GM23248 (cell line): ENCODE measurements around the gene CUX1. TPM values are rescaled to one million over a fixed set of nuclear protein-coding genes. Genes with fewer than 3 reads are reported as not detected.
A peak's percentile ranks its signal among the peaks of the same experiment; 100 is the strongest.
"Not testable (repeated sequence)": the region's sequence is repeated elsewhere in the genome, so short reads cannot be mapped to it uniquely, and the experiment has no call there.

Experiments used
- DNase-seq: peaks from one replicate; pipeline ENCODE4 v3.0.0-alpha.2; 2015
- H2AFZ ChIP-seq: fragments of 200-600 bp; sonication (generic); 2 replicates; pipeline ENCODE4 v1.6.1; 2016; ENCODE audit warnings: antibody characterized with exemption
- H3F3A ChIP-seq: fragments of 200-600 bp; sonication (generic); 2 replicates; pipeline ENCODE4 v1.6.1; 2016; ENCODE audit warnings: mild to moderate bottlenecking, antibody characterized with exemption, mixed run types; ENCODE audit not compliant: insufficient read depth
- H3K27ac ChIP-seq: fragments of 200-600 bp; sonication (generic); 2 replicates; pipeline ENCODE4 v1.5.1; 2016; ENCODE audit warnings: mild to moderate bottlenecking
- H3K27me3 ChIP-seq: fragments of 200-600 bp; sonication (generic); replicated peaks from 2 replicates; pipeline ENCODE4 v1.6.1; 2016; ENCODE audit warnings: mild to moderate bottlenecking; ENCODE audit not compliant: insufficient read depth
- H3K36me3 ChIP-seq: fragments of 200-600 bp; sonication (generic); 2 replicates; pipeline ENCODE4 v1.6.1; 2016; ENCODE audit warnings: low read depth, mild to moderate bottlenecking
- H3K4me1 ChIP-seq: fragments of 200-600 bp; sonication (generic); 2 replicates; pipeline ENCODE4 v1.6.1; 2016; ENCODE audit warnings: mild to moderate bottlenecking; ENCODE audit not compliant: insufficient read depth
- H3K4me2 ChIP-seq: fragments of 200-600 bp; sonication (generic); one replicate; pipeline ENCODE4 v1.6.1; 2016; ENCODE audit warnings: mild to moderate bottlenecking; ENCODE audit not compliant: unreplicated experiment
- H3K4me3 ChIP-seq: fragments of 200-600 bp; sonication (generic); 2 replicates; pipeline ENCODE4 v1.5.1; 2016; ENCODE audit warnings: mild to moderate bottlenecking
- H3K79me2 ChIP-seq: fragments of 200-600 bp; sonication (generic); 2 replicates; pipeline ENCODE4 v1.6.1; 2016; ENCODE audit warnings: mild to moderate bottlenecking; ENCODE audit not compliant: insufficient read depth
- H3K9ac ChIP-seq: fragments of 200-600 bp; sonication (generic); 2 replicates; pipeline ENCODE4 v1.6.1; 2016; ENCODE audit warnings: mild to moderate bottlenecking
- H3K9me2 ChIP-seq: fragments of 200-600 bp; sonication (generic); 2 replicates; pipeline ENCODE4 v1.6.1; 2016; ENCODE audit warnings: mixed run types, mild to moderate bottlenecking, moderate library complexity; ENCODE audit not compliant: insufficient read depth
- H3K9me3 ChIP-seq: fragments of 200-600 bp; sonication (generic); one replicate; pipeline ENCODE4 v1.6.1; 2017; ENCODE audit warnings: low read depth
- H4K20me1 ChIP-seq: fragments of 200-600 bp; sonication (generic); 2 replicates; pipeline ENCODE4 v1.6.0; 2016; ENCODE audit not compliant: insufficient read depth
- EZH2 ChIP-seq: fragments of 200-600 bp; sonication (generic); IDR thresholded peaks from 2 replicates; pipeline ENCODE4 v1.6.1; 2018; ENCODE audit warnings: antibody characterized with exemption, mild to moderate bottlenecking; ENCODE audit not compliant: insufficient read depth, poor library complexity, severe bottlenecking
- EZH2phosphoT487 ChIP-seq: fragments of 200-600 bp; sonication (generic); IDR thresholded peaks from 2 replicates; pipeline ENCODE4 v1.6.1; 2018; ENCODE audit warnings: antibody characterized with exemption, moderate library complexity, mild to moderate bottlenecking, low read depth; ENCODE audit not compliant: insufficient read depth
- WGBS, 2 experiments: methylation state at CpG; one replicate each; pipeline ENCODE4 v1.1.6; 2015 to 2017; ENCODE audit warnings: low lambda C conversion rate in 2 of 2, low coverage in 1 of 2; ENCODE audit errors: missing lambda C conversion rate in 2 of 2; 5-methylcytosine and 5-hydroxymethylcytosine counted together
- in situ Hi-C: fragments of 300-500 bp; cut with MboI; formaldehyde crosslinking; loops from 2 replicates; pipeline ENCODE4 v1.15.0; 2020
- polyA plus RNA-seq: library from polyadenylated mRNA; unstranded; fragments of >200 nt; fragmentation: Nextera tagmentation; extraction: Ambion mirVana; gene quantifications from 2 replicates; pipeline ENCODE4 v1.2.1, GENCODE V29; 2016
- total RNA-seq: library from RNA; depleted of rRNA; stranded (reverse); fragments of >200 nt; shearing (Covaris generic); gene quantifications from 2 replicates; pipeline ENCODE4 v1.2.3, GENCODE V29; 2014

The CUX1 gene
- total and polyA plus RNA-seq, 2 experiments from 2014 or later, result 30.2 to 34.9 TPM

DNA sequence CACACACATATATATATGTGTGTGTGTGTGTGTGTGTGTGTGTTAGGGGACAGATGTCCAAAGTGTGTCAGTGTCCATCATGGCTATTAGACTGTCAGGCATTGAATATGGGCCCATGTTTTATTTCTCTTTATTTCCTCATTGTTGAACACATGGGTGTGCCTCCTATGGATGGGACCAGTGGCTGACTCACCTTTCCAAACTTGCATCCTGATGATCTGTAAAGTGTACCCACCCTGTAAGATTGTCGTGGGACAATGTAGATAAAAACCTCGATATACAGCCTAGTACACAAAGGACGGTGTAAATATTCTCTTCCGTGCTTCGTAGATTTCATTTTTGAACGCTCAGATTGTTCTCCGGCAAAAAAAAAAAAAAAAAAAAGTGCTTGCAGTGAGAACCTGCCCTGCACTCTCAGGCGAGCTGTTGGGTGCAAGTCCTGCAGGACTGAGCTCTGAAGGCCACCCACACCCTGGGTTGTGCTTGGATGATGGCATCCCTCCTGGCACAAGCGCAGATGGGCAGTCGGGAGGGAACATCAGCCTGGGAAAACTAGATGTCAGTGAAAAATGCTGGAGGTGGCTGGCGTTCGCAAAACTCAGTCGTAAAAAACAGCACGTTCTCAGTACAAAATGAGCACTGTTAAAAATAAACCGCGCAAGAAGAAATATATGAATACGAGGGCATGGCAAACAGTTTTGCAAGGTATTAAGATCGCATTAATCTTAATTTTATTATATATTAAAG lies 166.9 kb downstream of the CUX1 start:
- H3K27me3 ChIP-seq, result no peaks in the 10 kb centered on the region
- DNase-seq, result peak; percentile 5
- no peaks in the 10 kb centered on the region for H3F3A ChIP-seq
- H3K9ac ChIP-seq, result no peak overlapping the region
- TF ChIP-seq EZH2phosphoT487 (no peak), EZH2 (no peak)
- peaks cover 11% of the 10 kb centered on the region; the same call in 1 of the 2 replicates for H3K79me2 ChIP-seq
- no peaks in the 10 kb centered on the region for H3K36me3 ChIP-seq
- H3K9me3 ChIP-seq, result no peaks in the 10 kb centered on the region
- H3K4me1 ChIP-seq, result no peaks in the 10 kb centered on the region
- H3K4me3 ChIP-seq, result no peak overlapping the region
- H2AFZ ChIP-seq, result no peak overlapping the region
- H4K20me1 ChIP-seq, result no peaks in the 10 kb centered on the region
- in situ Hi-C loops, result no loop called here
- H3K9me2 ChIP-seq, result no peaks in the 10 kb centered on the region
- WGBS, 2 experiments, result 87 to 88% methylated on average over 17 to 18 of the region's 18 CpGs
- no peak overlapping the region for H3K27ac ChIP-seq
- H3K4me2 ChIP-seq, result no peak overlapping the region

DNA sequence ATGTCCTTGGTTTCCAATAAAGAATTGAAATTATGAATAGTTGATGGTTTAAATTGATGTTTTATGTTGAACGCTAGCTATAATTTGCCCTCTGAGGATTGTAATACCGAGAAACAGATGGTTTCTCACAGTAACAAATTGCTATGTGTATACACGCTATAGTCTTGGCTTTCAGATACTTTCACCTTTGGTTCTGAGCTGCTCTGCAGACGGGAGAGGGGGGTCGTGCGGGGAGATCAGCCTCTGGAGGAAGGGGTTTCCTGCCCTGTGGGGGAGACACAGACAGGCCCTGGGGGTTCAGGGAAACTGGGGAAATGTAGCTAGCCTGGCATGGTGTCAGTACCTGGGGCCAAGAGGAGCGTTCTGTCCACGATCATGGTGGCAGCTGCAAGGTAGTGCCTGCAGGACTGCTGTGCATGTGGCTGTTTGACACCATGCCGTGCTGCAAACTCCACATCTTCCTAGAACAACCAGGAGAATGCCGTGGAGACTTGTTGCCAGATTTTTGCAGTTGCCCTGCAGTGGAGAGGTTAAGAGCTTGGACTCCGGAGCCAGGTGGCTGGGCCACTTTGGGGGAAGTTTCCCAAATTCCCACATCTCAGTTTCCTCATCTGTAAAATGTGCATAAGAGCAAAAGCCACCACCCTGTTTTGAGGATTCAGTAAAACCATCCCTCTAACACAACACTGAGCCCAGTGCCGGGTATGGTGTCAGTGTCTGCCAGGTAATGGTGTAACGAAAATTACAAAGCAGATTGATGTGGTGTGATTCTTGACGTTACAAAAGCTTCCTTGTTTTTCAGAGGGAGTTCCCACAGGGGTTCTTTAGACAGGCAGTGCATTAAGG lies 167.9 kb downstream of the CUX1 start:
- Histone ChIP-seq H3K27ac (no peak overlapping the region), H3K27me3 (no peaks in the 10 kb centered on the region), H3K9ac (no peak overlapping the region), H2AFZ (no peak overlapping the region), H3K4me1 (no peaks in the 10 kb centered on the region), H3K9me3 (no peaks in the 10 kb centered on the region), H3K79me2 (peaks cover 11% of the 10 kb centered on the region; the same call in 1 of the 2 replicates), H3F3A (no peaks in the 10 kb centered on the region), H4K20me1 (no peaks in the 10 kb centered on the region), H3K36me3 (no peaks in the 10 kb centered on the region), H3K9me2 (no peaks in the 10 kb centered on the region), H3K4me2 (no peak overlapping the region), H3K4me3 (no peak overlapping the region)
- 85 to 88% methylated on average over 14 of the region's 14 CpGs for WGBS, 2 experiments
- in situ Hi-C loops, result no loop called here
- TF ChIP-seq EZH2 (no peak), EZH2phosphoT487 (no peak)
- DNase-seq, result no peak

DNA sequence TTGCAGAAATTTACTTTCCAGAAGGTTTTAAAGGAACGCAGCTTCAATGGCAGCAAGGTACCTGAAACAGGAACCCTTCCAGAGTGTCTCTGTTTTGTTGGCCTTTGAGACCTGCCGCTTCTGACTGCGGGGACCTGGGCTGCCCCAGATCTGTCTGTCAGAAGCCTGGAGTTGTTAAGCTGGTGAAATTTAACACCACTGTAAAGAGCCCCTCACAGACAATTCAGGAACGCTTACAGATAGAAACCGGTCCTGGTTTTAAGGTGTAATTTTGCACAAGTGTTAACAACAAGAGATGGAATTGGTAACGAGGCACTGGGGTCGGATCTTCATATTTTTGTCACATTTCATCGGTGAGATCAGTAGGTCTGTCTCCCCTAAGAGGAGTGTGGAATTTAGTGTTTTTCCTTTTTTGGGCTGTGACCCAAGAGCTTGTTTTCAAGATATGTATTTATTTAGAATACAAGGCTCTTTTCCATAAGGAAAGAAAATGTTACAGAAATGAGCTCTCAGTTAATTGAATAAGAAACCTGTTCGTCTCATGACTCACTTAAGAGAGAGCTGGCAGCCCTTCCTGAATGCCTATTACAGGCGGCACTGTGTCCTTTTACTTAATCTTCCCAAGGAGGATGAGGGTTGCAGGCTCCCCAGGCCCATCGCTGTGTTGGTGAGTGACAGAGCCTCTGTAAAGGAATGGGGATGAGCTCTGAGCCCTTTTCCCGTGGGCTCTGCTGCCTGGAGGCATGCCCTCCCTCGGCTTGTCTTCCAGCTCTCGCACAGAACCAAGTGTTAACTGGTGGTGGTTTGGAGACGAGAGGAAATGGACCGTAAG lies 168.7 kb downstream of the CUX1 start:
- Histone ChIP-seq H3F3A (no peaks in the 10 kb centered on the region), H3K36me3 (no peaks in the 10 kb centered on the region), H3K4me3 (no peak overlapping the region), H3K27ac (no peak overlapping the region), H3K9ac (no peak overlapping the region), H2AFZ (no peak overlapping the region), H3K9me2 (no peaks in the 10 kb centered on the region), H3K79me2 (peaks cover 11% of the 10 kb centered on the region; the same call in 1 of the 2 replicates), H3K9me3 (no peaks in the 10 kb centered on the region), H4K20me1 (no peaks in the 10 kb centered on the region), H3K27me3 (no peaks in the 10 kb centered on the region), H3K4me2 (no peak overlapping the region), H3K4me1 (no peaks in the 10 kb centered on the region)
- peak; percentile 12 for DNase-seq
- TF ChIP-seq EZH2phosphoT487, result no peak
- in situ Hi-C loops, result no loop called here
- WGBS, 2 experiments, result 94 to 96% methylated on average over 16 of the region's 16 CpGs

DNA sequence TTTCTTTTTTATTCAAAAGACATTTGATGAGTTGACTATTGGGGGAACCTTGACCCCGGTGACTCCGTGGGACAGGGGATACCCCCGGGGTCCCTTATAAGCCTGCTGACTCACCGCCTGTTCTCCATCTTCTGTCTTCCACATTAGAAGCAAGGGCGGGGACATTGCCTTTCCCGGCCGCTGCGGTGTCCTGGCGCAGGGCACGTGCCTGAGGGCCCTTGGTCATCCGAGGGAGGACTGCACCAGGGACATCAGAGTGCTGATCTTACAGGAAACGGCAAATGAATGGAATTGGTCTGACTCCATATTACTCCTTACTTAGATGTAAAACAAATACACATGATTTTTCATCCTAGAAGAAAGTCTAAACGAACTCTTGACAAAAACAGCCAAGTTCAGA lies 170.1 kb downstream of the CUX1 start:
- Histone ChIP-seq H3K9me2 (no peaks in the 10 kb centered on the region), H3K27me3 (no peaks in the 10 kb centered on the region), H3K27ac (no peak overlapping the region), H3K9ac (no peak overlapping the region), H2AFZ (no peak overlapping the region), H3K4me3 (no peak overlapping the region), H4K20me1 (no peaks in the 10 kb centered on the region), H3K36me3 (no peaks in the 10 kb centered on the region), H3K79me2 (peaks cover 11% of the 10 kb centered on the region; the same call in 1 of the 2 replicates), H3F3A (no peaks in the 10 kb centered on the region), H3K9me3 (no peaks in the 10 kb centered on the region), H3K4me2 (no peak overlapping the region), H3K4me1 (no peaks in the 10 kb centered on the region)
- TF ChIP-seq EZH2phosphoT487 (no peak), EZH2 (no peak)
- no peak for DNase-seq
- WGBS, 2 experiments, result 92 to 93% methylated on average over 12 to 13 of the region's 13 CpGs
- in situ Hi-C loops, result no loop called here

DNA sequence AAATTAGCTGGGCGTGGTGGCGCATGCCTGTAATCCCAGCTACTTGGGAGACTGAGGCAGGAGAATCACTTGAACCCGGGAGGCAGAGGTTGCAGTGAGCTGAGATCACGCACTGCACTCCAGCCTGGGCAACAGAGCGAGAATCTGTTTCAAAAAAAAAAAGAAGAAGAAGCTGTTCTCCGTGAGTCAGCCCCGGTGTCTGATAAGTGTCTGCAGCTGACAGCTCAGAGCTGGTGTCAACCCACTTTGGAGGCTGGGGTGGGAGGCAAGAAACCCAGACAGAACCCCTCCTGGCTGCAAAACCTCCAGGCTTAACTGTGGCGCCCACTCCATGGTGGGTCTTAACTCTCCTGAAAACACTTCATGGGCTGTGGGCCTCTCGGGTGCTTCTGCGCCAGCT lies 170.6 kb downstream of the CUX1 start:
- H3K36me3 ChIP-seq, H3F3A ChIP-seq, DNase-seq, H3K27ac ChIP-seq, H4K20me1 ChIP-seq, H3K9me2 ChIP-seq, in situ Hi-C loops, H3K9me3 ChIP-seq, H3K79me2 ChIP-seq, H3K27me3 ChIP-seq, H3K9ac ChIP-seq, H3K4me3 ChIP-seq, H3K4me2 ChIP-seq, H3K4me1 ChIP-seq, H2AFZ ChIP-seq: not testable (repeated sequence)
- 88 to 92% methylated on average over 8 to 10 of the region's 10 CpGs for WGBS, 2 experiments
